NCI-H187 (cell line): ENCODE results near the gene RPL11.
"Not testable (repeated sequence)": the region's sequence is repeated elsewhere in the genome, so short reads cannot be mapped to it uniquely, and the experiment has no call there.

Source experiments
- DNase-seq, 2 experiments: peaks; one replicate each; lab custom pipeline; 2025; lab: John Stamatoyannopoulos, UW

The RPL11 gene

GRCh38 chr1:23732363-23733224 is 41.0 kb downstream of the RPL11 start:
- DNase-seq: no peak

- DNase-seq: not testable (repeated sequence)
Observed at GRCh38 chr1:23733281-23733680, 41.7 kb downstream of the RPL11 start.

GRCh38 chr1:23736437-23737134 is 45.0 kb downstream of the RPL11 start:
- no peak for DNase-seq

GRCh38 chr1:23741609-23742008 is 50.0 kb downstream of the RPL11 start:
- DNase-seq: no peak

- DNase-seq: peak in 1 of 2 experiments; percentile 11
Observed at GRCh38 chr1:23742670-23743286, 51.2 kb downstream of the RPL11 start.

- DNase-seq: peak in 1 of 2 experiments; percentile 62
Observed at GRCh38 chr1:23743287-23744152, 51.9 kb downstream of the RPL11 start, which contains the start of gene ELOA. Gene ELOA, plus strand, starts transcription at chr1:23743471. Its CDS starts 33 bp downstream, at chr1:23743504.

GRCh38 chr1:23745515-23745914 is 53.9 kb downstream of the RPL11 start:
- no peak for DNase-seq
